Measurements from ENCODE around the gene YLPM1.
A peak's percentile ranks its signal among the peaks of the same experiment; 100 is the strongest.

Gene YLPM1

DNA sequence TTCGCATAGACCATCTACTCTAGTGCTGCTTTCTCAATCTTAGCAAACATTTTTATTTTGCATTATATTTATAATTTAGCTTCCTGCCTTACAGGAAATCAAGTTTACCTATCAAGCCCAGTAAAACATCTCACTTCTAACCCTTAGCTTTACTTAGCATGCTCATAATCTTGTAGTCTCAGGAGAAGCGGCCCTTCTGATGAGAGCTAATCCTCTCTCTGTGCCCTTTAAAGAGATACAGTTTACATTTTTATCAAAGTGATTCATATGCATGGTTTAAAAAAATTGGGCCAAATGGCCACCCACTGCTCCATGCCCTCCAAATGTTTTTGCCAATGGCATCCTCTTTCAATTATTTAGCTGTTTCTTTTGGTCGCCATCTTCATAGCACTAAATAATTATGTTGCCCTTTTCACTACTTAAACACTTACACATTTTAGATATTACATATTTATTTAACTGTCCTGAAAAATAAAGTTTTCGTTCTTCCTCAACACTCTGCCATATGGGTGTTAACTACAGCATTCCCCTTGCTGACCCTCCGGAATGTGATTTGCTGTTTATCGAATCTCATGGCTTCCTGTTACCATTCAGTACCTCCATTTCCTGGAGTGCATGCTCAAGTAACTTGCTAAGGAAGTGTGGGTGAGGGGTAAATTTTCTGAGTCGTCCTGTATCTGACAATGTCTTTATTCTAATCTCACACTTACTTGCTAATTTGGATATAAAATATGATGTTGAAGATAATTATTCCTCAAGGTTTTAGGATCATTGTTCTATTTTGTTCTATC is 29.3 kb downstream of the YLPM1 start:
- no peak for DNase-seq

DNA sequence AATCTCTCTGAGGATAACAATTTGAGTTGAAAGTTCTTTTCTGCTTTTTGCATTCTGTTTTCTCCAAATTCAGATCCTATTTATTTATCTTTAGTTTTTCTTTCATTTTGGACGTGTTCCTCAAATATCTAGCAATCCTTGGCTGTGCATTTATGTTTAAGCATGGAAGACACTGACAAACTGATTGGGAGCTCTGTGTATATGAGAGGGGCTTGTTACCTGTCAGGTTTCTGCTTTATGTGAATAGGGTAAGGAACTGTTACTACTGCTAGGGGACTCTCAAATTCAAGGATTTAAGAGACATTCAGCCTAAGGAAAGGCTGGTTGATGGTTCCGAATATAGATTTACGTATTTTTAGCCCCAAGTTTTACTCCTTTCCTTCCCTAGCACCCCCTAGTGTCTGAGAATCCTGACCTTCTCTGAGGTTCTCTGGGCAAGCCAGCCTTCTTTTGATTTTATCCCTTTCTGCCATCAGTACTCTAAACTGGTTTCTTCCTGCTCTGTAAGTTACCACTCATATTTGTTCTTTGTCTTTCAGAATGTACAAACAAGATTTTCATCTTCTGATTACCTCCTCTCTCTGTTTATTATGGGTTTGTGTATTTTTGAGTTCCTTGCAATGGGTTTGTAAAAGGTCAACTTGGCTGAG is 30.5 kb downstream of the YLPM1 start:
- peak; percentile 2 for DNase-seq

DNA sequence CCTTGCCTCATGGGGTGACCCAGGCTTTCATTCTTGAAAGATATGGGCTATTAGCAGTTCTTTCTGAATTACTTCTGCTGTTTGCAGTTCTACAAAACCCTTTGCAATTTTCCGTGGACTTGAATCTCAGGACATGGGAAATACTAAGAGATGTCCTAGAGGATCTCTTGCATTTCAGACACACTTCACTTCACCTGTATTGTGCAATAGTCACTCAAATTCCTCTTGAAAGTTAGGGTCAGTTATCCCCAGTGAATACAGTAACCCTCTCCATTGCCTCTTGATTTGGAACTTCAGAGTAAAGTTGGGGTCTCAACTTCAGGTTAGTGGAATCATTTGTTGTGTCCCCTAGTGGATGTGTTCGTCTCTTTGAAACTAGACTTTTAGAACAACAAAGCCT is 31.8 kb downstream of the YLPM1 start:
- DNase-seq, result no peak

DNA sequence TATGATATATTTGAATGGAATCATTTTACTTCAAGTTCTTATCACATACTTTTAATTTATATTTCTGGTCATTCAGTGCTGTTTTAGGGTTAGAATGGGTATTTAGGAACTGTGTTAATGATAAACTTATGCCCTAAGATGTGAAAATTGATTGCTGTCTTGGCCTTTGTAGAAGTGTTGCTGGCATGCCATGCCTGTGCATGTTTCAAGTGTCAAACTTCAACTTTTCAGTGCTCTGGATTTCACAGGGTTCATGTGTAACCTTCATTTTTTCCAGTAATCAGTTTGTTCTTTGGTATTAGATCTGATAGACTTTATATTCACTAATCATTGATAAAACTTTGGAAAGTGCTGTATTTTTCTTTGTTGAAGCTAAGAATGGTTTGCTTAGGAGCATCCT is 36.6 kb downstream of the YLPM1 start:
- no peak for DNase-seq

DNA sequence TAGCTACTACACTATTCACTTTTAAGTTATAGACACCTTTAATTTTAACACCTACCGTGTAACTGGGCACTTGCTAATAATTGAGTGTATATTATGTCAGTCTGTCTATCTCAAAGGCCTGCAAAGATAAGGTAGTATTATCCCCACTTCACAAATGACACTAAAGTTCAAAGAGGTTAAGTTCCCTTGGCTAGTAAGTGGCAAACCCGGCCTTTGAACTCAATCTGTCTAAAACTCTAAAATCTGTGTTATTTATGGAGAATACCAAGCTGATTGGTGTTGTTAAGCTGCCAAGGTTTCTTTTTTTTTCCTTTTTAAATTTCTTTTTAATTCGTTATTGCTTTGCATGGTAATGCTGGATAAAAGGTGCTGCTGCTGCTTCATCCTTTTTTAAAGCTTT is 37.7 kb downstream of the YLPM1 start:
- DNase-seq, result no peak

DNA sequence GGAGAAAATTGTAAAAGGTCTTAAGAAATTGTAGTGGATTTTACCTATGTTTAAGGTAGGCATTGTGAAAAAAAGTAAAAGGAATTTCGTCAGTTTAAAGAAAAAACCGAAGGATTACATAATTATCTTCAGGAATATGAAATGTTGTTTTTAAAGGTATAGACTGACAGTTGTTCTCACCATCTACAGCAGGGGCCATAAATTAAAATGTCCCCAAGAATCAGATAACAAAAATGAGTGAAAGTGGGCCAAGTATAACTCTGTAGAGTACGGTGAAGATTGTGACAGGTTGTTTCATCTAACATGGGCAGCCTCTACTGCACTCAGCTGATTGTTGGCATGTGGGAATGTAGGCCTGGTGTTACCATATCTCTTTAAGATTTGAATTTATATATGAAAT is 38.3 kb downstream of the YLPM1 start:
- DNase-seq, result no peak

DNA sequence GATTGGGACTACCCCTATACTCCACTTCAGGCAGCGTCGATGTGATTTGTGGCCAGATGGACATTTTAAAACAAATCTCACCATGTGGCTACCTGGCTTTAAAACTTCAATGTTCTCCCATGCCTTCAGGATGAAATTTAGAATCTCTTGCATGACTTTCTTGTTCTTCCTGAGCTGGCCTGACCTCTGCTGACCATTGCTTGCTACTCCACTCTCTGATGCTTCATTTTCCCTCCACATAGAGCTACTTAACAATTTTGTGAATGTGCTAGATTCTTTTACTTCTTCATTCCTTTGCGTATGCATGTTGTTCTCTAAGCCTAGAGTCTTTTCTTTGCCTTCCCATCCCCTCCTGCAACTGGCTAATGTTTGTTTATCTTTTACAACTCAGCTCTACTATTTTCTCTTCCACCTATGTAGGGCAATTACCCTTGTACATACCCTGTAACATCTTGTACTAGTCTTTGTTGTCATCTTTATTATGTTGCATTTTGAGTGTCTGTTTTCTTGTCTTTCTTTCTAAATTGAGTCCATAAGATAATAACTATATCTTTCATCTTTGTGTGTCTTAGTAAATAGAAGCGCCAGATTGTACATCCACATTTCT is 41.2 kb downstream of the YLPM1 start:
- peak; percentile 23 for DNase-seq

DNA sequence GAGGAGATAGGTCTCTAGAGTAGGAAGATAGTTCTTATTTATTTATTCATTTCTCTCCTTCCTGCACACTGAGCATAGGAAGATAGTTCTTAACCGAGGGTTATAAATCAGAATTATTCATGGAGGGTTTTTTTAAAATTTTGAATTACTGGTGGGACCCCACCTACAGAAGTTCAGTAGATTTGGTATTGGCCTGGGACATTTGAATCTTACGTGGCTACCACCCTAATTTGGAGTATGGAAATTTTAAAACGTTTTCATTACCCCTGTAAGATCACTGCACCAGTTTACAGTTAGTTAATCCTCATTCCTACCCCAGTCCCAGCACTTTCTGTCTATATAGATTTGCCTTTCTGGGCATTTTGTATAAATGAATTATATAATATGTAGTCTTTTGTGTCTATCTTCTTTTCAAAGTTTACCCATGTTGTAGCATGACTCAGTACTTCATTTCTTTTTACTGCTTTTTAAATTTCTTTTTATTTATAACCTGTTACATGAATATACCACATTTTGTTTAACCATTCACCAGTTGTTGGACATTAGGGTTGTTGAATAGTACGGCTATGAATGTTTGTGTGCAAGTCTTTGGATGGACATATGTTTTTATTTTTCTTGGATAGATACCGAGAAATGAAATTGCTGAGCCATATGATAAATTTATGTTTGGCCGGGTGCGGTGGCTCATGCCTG is 44.9 kb downstream of the YLPM1 start:
- no peak for DNase-seq

DNA sequence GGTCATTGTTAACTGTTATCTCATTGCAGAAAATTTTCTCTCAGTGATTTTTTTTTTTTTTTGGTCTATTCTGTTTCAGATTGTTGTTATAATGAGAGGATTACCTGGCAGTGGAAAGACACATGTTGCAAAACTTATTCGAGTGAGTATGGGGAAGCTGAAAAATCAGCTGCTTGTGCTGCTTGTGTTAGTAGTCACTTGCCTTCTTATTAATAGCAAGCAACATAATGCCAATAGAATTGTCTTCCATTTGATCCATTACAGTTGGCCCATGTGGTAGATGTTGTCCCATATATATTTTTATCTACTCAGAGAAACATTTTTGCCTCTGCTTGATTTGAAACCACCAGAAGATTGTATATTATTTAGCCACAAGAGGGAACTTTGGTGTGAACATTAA is 53.0 kb downstream of the YLPM1 start:
- DNase-seq, result no peak

DNA sequence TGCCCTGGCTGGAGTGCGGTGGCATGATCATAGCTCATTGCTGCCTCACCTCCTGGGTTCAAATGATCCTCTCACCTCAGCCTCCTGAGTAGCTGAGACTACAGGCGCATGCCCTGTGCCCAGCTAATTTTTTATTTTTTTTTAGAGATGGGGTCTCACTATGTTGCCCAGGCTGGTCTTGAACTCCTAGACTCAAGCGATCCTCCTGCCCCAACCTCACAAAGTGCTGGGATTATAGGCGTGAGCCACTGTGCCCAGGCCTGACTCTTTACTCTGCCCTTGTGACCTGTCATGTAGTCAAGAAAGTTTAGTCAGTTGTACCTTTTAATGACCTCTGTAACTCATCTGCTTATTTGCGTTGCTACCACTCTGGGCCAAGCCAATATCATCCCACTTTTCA is 57.2 kb downstream of the YLPM1 start:
- no peak for DNase-seq

DNA sequence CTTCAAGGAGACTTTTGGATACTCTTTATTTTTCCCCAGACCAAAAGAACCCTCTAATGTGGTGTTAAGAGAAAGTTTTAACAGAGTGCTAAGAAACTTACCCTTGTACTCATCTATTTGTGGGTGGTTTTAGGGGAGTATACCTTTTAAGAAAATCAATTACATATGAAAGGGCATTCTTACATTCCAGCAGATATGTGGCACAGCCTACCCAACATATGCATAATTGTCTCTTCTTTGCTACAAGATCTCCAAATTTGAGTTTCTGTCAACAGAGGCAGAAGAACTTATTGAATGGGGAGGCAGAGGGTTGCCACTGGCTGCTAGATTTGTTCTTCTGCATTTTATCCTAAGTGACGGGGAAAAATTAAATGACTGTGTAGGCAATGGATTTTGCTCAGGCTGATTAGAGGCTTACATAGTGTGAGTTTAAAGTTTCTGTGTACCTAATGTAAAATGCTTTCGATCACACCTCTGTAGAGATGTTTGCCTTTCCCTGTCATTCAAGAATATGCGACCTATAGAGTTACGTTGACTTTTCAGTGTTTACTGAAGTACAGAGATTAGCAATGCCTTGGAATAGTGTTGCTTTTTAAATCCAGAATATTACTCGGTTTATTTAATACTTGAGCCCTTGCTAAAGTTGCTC is 58.3 kb downstream of the YLPM1 start:
- DNase-seq, result no peak

DNA sequence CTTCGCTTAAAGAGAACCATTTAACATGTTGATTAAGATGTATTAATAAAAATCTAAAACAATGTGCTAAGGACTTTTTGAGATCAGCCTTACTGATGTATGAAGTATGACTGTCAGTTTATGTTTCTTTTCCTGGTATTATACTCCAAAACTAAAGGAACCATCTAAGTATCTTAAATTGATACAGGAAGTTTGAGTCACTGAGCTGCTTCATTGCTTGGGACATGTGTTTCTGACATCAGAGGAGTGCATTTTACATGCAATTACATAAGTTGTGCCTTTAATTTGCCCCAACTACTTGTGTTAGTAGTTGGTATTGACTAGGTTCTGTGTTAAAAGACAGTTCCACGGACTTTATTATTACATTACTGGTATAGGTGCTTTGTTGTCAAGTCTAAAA is 61.9 kb downstream of the YLPM1 start:
- peak; percentile 25 for DNase-seq

DNA sequence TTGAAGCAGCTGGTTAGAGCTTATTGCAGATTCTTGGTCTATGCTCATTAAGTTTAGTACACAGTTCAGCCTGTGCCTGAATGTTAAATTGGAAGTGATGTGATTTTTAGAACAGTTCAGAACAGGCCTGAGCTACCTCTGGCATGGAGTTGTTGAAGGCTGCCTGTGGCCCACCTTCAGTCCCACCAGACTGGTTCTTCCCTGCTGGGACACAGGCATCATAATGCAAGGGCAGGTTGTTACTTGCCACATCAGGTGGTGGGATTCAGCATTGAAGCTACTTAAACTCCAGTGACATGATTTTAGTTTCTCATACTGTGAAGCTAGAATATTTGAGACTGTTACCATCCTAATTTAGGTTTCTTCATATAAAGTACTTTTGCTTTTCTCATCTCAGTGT is 63.5 kb downstream of the YLPM1 start:
- DNase-seq, result no peak

DNA sequence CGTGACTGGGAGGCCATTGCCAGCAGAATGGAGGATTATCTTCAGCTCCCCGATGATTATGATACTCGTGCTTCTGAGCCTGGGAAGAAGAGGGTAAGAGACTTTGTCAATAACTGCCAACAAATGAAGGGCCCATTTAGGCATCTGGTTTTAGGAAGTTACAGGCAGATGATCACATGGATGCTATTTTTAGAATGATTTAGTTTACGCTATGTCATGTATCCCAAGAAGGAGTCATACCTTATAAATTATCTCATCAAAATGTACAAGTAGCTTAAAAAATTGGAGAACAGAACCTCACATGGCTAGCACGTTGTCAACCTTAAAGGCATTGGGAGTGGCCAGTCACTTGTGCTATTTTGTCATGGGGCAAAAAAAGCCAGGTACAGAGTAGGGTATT is 66.1 kb downstream of the YLPM1 start:
- peak; percentile 26 for DNase-seq

DNA sequence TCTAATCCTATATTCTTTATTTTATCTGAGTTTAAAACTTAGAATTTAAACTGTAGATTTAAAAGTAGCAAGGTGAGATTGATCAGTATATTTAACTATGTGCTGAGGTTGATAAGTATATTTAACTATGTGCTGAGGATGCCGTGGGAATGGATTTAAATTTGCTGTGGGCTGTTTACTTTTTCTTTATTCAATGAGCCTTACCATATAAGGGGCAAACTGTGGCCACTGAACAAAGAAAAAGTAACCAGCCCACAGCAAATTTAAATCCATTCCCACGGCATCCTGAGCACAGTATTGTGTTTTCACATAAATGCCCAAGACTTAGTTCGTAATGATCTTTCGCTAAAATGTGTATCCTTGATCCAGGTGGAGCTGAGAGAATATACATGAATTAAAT is 69.7 kb downstream of the YLPM1 start:
- DNase-seq, result no peak

DNA sequence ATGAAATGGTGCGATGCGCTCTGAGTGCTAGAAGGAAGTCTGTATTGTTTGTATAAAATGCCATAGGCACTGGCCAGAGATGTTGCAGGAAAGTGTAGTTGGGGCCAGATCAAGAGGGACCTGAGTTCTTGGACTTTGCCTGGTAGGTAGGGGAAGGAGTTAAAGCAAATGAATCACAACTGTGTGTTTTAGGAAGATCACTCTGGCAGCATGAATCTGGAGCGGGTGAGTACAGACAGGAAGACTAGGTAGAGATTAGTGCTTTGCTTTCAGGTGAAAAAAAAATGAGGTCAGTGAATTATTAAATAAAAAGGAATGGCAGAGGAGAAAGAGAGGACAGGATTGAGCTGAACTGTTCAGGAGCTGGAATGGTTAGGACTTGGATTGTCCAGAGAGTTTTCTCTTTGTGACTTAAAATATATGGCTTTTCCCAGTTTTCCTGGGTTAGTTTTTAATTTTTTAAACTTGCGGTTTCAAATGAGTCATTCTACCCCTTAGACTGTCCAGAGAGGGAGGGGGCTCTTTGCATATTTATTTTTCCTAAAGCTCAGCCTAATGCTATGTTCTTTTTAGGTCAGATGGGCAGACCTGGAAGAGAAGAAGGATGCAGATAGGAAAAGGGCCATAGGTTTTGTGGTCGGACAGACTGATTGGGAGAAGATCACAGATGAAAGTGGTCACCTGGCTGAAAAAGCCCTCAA is 71.7 kb downstream of the YLPM1 start:
- no peak for DNase-seq

DNA sequence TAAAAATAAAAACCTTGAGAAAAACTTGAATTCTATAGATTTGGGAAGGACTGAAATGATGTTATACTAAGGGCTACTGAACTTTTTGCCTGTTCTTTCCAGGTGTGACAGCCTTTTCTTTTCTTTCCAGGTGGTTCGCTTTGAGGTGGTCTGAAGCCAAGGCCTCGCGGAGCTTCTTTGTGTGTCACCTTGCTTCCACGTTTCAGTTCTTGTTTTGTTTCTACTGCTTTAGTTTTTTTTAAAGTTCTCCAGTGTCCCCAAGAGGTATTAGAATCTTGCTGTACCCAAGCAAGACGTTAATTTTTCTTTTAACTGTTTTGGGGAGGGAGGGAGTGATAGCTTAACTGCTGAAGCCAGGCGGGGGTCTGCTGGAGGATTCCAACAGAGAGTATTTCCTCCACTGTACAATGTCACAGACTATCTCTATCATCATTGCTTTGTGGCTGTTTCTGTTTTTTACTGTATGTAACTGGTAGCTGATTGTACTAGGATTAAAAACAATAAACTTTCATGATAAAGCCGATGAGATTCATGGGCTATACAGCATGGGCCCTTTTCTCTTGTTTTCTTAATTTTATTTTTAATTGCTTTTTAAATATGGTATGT is 72.6 kb downstream of the YLPM1 start:
- DNase-seq, result no peak

DNA sequence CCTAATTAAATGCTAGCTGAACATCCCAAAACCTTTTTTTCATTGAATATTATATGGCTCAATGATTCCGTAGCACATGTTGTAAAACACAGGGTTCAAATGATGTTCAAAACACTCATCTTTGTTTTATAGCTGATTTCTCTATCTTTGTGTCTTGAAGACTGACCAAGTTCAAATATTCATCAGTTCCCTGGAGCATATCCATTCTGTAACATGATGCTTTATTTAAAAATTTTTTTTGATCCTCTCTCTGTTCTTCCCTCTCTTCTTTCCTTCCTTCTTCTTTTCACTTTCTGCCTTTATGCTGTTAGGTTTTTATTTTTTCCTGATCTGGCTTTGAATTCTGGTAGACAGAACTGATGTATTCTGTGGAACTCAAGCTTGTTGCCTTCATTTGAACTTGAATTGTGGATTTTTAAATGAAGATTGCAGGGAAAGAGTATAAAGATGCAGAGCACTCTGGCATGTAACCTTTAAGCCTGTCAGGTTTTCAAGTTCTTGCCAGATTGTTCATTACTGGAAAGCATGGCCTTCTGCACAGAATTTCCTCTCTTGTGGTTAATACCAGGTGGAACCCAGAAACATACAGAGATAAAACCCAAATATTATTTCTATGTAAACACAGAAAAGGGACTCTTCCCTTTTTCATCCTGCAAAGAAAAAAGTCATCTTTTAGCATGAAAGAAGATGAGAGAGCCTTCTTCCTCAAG is 73.3 kb downstream of the YLPM1 start:
- no peak for DNase-seq

DNA sequence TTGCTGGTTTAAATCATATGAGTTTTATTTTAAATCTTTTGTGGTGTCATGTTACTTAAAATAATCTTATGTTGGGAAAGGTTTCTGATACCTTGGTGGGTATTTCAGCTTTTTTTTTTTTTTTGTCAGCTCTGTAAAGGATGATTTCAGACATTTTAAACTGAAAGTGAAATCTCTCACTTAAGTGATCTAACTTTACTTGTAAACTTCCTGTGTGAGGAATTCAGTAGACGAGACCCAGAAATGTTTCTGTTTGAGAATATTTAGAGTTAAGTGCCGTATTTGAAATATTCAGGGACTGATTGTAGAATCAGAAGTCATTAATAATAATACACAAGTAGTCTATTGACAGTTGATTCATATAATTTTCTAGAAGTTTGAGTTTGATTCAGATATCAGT is 75.0 kb downstream of the YLPM1 start:
- no peak for DNase-seq

DNA sequence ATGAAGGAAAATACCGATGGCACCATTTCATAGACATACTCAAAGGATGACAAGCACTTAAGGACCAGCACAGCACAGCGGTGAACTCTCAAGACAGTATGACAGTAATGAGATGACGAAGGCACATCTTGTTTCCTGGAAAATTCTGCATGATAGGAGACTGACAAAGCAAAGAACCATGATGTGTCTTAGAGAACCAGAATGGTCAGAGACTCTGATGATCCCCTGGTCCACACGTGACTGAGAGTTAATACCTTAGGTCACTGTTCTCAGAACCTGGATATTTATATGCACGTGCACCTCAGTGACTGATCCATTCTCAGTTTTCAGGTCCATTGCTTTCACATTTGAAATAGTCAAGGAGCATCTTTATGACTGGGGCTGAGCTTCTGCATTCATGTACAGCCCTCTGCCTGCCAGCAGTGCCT is 77.5 kb downstream of the YLPM1 start:
- no peak for DNase-seq
